ENCODE measurements around the gene WNT5B.

- TF ChIP-seq CTCF (IDR thresholded peaks at IDR 0.05) (no peak), POLR2A (IDR thresholded peaks at IDR 0.05) (no peak)
These were observed 63.2 kb downstream of the WNT5B start for GRCh38 chr12:1692226-1692625.

All from heart left ventricle (tissue), 13 donors.